GM20000 (cell line): ENCODE results near the gene SIX2.
A peak's percentile ranks its signal among the peaks of the same experiment; 100 is the strongest.

Source experiments
- DNase-seq: peaks from one replicate; pipeline ENCODE4 v3.0.0; 2012; ENCODE audit warnings: low spot score
- TF ChIP-seq, protein P1 (sequence below): IDR thresholded peaks from 2 replicates; pipeline ENCODE4 v1.5.1; 2012; ENCODE audit warnings: mild to moderate bottlenecking, control low read depth; ENCODE audit errors: extremely low read depth, missing control alignments

The SIX2 gene

DNA sequence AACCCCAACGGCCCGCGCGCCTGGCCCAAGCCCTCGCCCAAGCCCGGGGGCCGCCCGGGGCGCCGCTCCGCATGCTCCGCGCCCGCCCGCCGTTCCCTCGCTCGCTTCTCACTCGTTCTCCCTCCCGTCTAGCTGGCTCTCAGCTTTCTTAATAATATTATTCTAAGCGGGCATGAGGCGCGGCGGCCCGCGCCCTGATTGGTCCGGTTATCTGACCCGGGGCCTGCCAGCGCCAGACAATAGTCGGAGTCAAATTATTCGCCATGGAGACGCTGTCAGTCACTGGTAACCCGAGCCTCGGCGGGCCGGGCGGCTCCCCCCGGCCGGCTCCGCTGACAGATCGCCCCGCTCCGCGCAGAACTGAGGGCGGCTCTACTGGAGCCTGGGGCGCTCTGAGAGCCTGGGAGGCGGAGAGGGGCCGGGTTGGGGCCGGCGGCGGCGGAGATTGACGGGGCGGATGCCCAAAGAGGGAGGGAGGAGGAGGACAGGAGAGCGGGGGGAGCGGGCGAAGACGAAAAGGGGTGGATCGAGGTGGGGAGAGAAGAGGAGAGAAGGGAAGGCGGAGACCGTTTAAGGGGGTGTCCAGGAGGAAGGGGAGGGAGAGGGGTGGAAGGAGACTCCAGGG lies at the start of gene SIX2:
Gene SIX2 (minus strand): TSS at position 150 of the 625 bp plus-strand sequence. CDS start 342 bp downstream, outside the sequence.
- DNase-seq = peak; percentile 72
- TF ChIP-seq, protein P1, sequence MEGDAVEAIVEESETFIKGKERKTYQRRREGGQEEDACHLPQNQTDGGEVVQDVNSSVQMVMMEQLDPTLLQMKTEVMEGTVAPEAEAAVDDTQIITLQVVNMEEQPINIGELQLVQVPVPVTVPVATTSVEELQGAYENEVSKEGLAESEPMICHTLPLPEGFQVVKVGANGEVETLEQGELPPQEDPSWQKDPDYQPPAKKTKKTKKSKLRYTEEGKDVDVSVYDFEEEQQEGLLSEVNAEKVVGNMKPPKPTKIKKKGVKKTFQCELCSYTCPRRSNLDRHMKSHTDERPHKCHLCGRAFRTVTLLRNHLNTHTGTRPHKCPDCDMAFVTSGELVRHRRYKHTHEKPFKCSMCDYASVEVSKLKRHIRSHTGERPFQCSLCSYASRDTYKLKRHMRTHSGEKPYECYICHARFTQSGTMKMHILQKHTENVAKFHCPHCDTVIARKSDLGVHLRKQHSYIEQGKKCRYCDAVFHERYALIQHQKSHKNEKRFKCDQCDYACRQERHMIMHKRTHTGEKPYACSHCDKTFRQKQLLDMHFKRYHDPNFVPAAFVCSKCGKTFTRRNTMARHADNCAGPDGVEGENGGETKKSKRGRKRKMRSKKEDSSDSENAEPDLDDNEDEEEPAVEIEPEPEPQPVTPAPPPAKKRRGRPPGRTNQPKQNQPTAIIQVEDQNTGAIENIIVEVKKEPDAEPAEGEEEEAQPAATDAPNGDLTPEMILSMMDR = no peak

DNA sequence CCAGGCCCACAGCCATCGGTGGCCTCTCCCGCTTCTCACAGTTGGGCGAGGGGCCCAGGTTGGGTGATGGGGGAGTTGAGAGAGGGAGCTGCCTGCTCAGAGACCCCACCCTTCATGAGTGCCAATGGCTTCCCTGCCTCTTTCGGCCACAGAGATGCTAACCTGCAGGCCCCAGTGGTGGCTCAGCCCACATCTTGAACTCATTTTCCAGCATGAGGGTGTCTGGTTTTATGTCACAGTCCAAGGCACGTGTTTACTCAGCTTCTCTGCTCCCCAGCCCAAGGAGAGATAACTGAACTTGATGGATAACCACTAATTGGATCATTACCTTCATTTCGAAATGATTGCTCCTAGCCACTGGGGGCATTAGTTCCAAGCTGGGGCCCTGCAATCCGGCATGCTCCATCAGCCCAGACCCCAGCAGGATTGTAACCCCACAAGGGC lies 45.9 kb upstream of the SIX2 start:
- TF ChIP-seq, protein P1 = no peak
- DNase-seq = no peak

DNA sequence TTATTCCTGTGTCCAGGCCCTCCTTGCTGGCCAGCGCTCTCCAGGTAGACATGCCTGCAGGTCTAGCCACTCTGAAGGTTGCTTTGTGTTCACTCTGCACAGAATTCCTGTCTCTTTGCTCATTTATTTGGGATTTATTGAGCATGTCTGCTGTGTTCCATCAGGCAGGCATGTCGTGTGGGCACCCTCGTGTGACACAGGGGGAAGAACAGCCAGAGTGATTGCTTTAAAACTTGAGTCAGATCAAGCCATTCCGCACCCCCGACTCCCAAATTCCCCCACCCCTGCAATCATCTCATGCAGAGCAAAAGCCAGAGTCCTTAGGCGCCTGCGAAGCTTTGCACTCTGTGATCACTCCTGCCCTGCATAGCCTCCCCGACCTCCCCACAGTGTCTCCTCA lies 44.7 kb upstream of the SIX2 start:
- TF ChIP-seq, protein P1 = no peak
- no peak for DNase-seq

DNA sequence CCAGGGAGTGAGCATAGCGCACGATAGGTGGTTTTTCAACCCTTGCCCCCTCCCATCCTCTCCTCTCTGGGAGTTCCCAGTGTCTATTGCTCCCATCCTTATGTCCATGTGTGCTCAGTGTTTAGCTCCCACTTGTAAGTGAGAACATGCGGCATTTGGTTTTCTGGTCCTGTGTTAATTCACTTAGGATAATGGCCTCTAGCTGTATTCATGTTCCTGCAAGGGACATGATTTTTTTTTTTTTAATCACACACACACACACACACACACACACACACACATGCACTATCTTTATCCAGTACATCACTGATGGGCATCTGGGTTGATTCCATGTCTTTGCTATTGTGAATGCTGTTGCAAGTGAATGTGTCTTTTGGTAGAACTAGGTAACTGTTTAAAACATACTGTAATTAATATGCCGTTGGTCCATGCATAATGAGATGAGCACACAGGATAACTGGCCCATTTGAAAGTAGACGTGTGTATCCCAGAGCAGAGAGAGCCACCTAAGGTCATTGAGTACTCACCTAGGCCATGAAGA lies 43.2 kb upstream of the SIX2 start:
- DNase-seq = no peak
- TF ChIP-seq, protein P1 = no peak

DNA sequence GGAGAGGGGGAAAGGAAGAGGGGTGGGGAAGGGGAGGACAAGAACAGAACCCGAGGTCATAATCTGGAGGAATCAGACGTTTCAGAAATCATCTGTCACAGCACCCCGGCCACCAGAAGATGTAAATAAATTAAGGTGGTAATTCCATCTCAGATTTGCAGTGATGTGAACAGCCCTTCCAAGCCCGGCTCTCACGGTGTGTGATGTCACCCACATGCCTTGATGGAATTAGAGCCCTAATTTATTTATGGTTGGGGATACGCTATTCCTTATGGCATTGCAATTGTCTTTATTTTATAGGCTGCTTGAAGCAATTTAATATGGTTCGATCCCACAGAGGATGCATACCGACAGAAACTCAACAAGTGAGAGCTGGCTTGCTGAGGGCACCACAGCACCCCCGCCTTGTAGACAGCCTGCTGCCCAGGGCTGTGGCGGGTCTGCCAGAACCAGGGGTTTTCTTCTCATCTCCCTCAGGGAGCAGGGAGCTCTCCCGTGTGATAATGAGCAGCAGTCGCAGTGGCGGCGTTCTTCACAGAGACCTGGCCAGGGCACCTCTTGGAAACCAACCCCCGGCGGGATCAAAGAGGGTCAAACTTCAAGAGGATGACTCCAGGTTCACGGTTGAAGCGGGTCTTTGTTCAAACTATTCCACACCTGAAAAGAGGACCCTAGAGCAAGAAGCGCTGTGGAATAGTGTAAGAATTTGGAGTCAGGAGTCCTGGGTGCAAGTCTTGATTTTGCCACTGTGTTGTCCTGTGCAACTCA lies 40.5 kb upstream of the SIX2 start:
- TF ChIP-seq, protein P1 = no peak
- no peak for DNase-seq

DNA sequence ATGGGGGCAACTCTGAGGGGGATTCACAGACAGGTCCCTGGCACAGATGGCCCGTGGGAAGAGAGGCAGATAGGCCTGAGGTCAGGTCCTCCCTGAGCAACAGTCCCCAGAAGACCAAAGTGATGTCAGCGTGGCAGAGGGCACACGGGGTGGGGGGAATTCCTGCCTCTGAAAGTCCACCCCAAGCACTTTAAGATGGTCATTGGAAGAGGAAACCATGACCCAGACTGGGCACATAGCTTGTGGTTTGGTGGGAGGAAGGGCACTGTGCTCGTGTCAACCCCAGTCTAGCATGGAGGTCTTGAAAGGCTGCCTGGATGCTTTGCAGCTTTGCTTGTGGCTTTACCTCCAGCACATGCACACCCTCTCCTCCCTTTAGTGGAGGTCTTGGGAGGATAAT lies 38.0 kb upstream of the SIX2 start:
- TF ChIP-seq, protein P1 = no peak
- DNase-seq = no peak

DNA sequence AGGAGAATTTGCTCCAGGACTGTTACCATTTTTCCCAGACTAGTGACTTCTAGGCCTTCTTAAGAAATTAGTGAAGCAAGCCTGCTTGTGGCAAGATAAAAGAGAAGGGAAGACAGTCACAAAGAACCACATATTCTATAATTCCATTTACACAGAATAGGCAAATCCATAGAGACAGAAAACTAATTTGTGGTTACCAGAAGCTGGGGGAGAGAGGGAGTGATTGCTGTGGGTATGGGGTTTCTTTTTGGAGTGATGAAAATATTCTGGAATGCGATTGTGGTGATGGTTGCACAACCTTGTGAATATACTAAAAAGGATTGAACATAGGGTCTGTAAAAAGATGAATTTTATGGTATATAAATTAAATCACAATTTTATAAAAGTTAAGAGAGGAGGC lies 37.5 kb upstream of the SIX2 start:
- TF ChIP-seq, protein P1 = no peak
- DNase-seq = no peak
